Caco-2 (cell line): ENCODE measurements around the gene SELENOT. TPM values are rescaled to one million over a fixed set of nuclear protein-coding genes. Genes with fewer than 3 reads are reported as not detected.
A peak's percentile ranks its signal among the peaks of the same experiment; 100 is the strongest.

Source experiments
- BruUV-seq: library from RNA; stranded (reverse); fragments of 400-500 nt; replicated peaks from 2 replicates; lab custom pipeline; 2021; lab: Mats Ljungman, UMichigan
- CTCF ChIA-PET: fragments of 300-600 bp; sonication (Branson Sonifier 250); formaldehyde crosslinking; loops from one replicate; lab custom pipeline; 2022; ENCODE audit warnings: antibody characterized with exemption; lab: Charles Lee
- POLR2A ChIA-PET: fragments of 300-600 bp; sonication (Branson Sonifier 250); formaldehyde crosslinking; loops from one replicate; lab custom pipeline; 2022; ENCODE audit warnings: antibody characterized with exemption; lab: Charles Lee
- DNase-seq, 2 experiments: peaks; one replicate each; pipeline versions ENCODE4 v3.0.0 to v3.0.0-alpha.2; 2020 to 2022
- H3K27me3 ChIP-seq: replicated peaks from 2 replicates; pipeline ENCODE4 v1.6.0; 2011; ENCODE audit warnings: low read length; ENCODE audit not compliant: control insufficient read depth, insufficient read depth
- H3K36me3 ChIP-seq: 2 replicates; pipeline ENCODE4 v1.5.1; 2011; ENCODE audit warnings: low read length; ENCODE audit not compliant: control insufficient read depth, insufficient read depth
- H3K4me1 ChIP-seq: fragments of 250-450 bp; sonication (Bioruptor Pico); 2 replicates; pipeline ENCODE4 v1.5.1; 2020; ENCODE audit warnings: mild to moderate bottlenecking
- H3K4me3 ChIP-seq: 2 replicates; pipeline ENCODE4 v1.5.1; 2011; ENCODE audit warnings: low read depth, mild to moderate bottlenecking, control low read depth, low read length
- H3K9me3 ChIP-seq: fragments of 250-450 bp; sonication (Bioruptor Pico); 2 replicates; pipeline ENCODE4 v1.5.1; 2020; ENCODE audit warnings: mild to moderate bottlenecking, moderate library complexity
- H3K27ac Mint-ChIP-seq: one replicate; pipeline ENCODE4 v1.8.0; 2022; ENCODE audit warnings: mixed read lengths; ENCODE audit not compliant: unreplicated experiment
- H3K27me3 Mint-ChIP-seq: one replicate; pipeline ENCODE4 v1.8.0; 2022; ENCODE audit warnings: mixed read lengths; ENCODE audit not compliant: insufficient read depth, unreplicated experiment
- H3K36me3 Mint-ChIP-seq: one replicate; pipeline ENCODE4 v1.8.0; 2022; ENCODE audit warnings: mild to moderate bottlenecking, mixed read lengths; ENCODE audit not compliant: insufficient read depth, unreplicated experiment
- H3K4me1 Mint-ChIP-seq: one replicate; pipeline ENCODE4 v1.8.0; 2022; ENCODE audit warnings: low read depth, mixed read lengths; ENCODE audit not compliant: unreplicated experiment
- H3K4me3 Mint-ChIP-seq: one replicate; pipeline ENCODE4 v1.8.0; 2022; ENCODE audit warnings: mild to moderate bottlenecking, moderate library complexity, mixed read lengths; ENCODE audit not compliant: unreplicated experiment
- H3K9me3 Mint-ChIP-seq: one replicate; pipeline ENCODE4 v1.8.0; 2022; ENCODE audit warnings: mixed read lengths; ENCODE audit not compliant: unreplicated experiment
- intact Hi-C: fragments of 100-400 bp; cut with micrococcal nuclease; formaldehyde crosslinking; loops from one replicate; pipeline ENCODE4 v1.10.0; 2022; ENCODE audit not compliant: unreplicated experiment
- total RNA-seq: library from RNA; stranded (reverse); gene quantifications from 2 replicates; pipeline ENCODE4 v1.2.3, GENCODE V29; 2022
- TF ChIP-seq, protein P1 (sequence below), 2 experiments: fragments of 200-600 bp in 1 of 2; IDR thresholded peaks; 1 replicate in 1 of 2; 2 replicates in 1 of 2; pipeline versions ENCODE4 v1.5.1 to v1.8.0; 2011 to 2022; ENCODE audit warnings: antibody characterized with exemption in 1 of 2, control low read depth in 1 of 2, inconsistent platforms in 1 of 2, low read depth in 1 of 2, low read length in 1 of 2, mild to moderate bottlenecking in 1 of 2, moderate library complexity in 1 of 2; ENCODE audit not compliant: insufficient read depth in 1 of 2, severe bottlenecking in 1 of 2, unreplicated experiment in 1 of 2

SELENOT gene
- total RNA-seq, 1 experiment from 2014 or later = 124 TPM

DNA sequence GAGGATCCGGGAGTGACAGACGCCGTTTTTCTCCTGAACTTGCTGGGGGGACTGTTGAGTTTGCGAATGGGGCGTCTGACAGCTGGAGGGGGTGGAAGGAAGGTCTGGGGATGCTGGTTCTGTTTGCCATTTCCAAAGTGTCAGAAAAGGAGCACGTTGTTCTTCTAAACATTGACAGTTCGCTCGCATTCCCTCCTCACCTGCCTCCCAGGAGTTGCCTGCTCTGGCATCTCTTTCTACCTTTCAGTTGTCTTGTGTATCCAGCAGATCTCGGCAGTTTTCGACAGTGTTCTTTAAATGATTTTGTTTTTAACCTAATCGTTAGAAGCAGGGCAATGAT is 829 bp downstream of the SELENOT start:
- peaks cover 37% of the 10 kb centered on the region for H3K4me1 Mint-ChIP-seq
- ChIA-PET POLR2A (no interaction called here), CTCF (no interaction called here)
- no peaks in the 10 kb centered on the region for H3K27me3 Mint-ChIP-seq
- peaks cover 60% of the 10 kb centered on the region for H3K36me3 Mint-ChIP-seq
- peak overlapping the region; percentile 88 for H3K27ac Mint-ChIP-seq
- no peaks in the 10 kb centered on the region for H3K27me3 ChIP-seq
- no peaks in the 10 kb centered on the region for H3K9me3 ChIP-seq
- intact Hi-C loops = loop anchor here (1.0 to 5.0 kb wide), 4 partner anchors 58 to 637 kb away; partner anchors contain the start of genes EIF2A, ERICH6, SERP1 and SIAH2
- peaks cover 31% of the 10 kb centered on the region for H3K4me1 ChIP-seq
- H3K4me3 ChIP-seq = peak overlapping the region; percentile 54
- peak overlapping the region; percentile 98 for H3K4me3 Mint-ChIP-seq
- H3K9me3 Mint-ChIP-seq = no peaks in the 10 kb centered on the region
- no peaks in the 10 kb centered on the region for H3K36me3 ChIP-seq
- DNase-seq = no peak
- no TSS peak for BruUV-seq
- TF ChIP-seq, protein P1, sequence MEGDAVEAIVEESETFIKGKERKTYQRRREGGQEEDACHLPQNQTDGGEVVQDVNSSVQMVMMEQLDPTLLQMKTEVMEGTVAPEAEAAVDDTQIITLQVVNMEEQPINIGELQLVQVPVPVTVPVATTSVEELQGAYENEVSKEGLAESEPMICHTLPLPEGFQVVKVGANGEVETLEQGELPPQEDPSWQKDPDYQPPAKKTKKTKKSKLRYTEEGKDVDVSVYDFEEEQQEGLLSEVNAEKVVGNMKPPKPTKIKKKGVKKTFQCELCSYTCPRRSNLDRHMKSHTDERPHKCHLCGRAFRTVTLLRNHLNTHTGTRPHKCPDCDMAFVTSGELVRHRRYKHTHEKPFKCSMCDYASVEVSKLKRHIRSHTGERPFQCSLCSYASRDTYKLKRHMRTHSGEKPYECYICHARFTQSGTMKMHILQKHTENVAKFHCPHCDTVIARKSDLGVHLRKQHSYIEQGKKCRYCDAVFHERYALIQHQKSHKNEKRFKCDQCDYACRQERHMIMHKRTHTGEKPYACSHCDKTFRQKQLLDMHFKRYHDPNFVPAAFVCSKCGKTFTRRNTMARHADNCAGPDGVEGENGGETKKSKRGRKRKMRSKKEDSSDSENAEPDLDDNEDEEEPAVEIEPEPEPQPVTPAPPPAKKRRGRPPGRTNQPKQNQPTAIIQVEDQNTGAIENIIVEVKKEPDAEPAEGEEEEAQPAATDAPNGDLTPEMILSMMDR (IDR thresholded peaks at IDR 0.05; ENCODE audit: insufficient read depth in 1 of 2, low read depth in 1 of 2, low read length in 1 of 2, severe bottlenecking in 1 of 2, unreplicated experiment in 1 of 2) = no peak

DNA sequence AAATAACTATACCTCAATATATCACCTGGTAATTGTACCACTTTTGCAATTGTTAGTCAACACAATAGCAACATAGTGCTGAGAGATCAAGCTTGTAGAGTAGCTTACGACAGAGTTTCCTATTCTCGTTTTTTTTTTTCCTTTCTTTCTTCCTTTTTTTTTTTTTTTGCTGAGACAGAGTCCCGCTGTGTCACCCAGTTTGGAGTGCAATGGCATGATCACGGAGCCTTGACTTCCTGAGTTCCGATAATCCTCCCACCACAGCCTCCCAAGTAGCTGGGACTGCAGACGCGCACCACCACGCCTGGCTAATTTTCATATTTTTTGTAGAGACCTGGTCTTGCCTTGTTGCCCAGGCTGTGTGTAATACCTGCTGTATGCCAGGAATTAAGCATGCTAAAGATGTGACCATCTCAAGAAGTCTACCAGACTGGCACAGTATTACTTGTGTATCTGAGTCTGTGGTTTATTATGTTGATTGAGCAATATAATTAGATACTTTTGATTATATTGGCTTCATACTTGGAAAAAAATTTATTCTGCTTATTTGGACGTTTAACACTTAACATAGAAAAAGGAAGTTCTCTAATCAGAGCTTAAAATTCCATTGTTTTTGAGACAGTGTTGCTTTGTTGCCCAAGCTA is 3.0 kb downstream of the SELENOT start:
- Mint-ChIP-seq H3K9me3 (no peaks in the 10 kb centered on the region), H3K4me1 (peaks cover 18% of the 10 kb centered on the region), H3K27ac (no peak overlapping the region), H3K27me3 (no peaks in the 10 kb centered on the region), H3K4me3 (no peak overlapping the region), H3K36me3 (peaks cover 45% of the 10 kb centered on the region)
- DNase-seq = no peak
- Histone ChIP-seq H3K4me3 (no peak overlapping the region), H3K27me3 (no peaks in the 10 kb centered on the region), H3K9me3 (no peaks in the 10 kb centered on the region), H3K36me3 (no peaks in the 10 kb centered on the region), H3K4me1 (peaks cover 13% of the 10 kb centered on the region)
- POLR2A ChIA-PET = interaction anchor here (0.7 kb wide), 1 partner anchor 348 kb away, joined by 14 read pairs; no protein-coding TSS in a partner anchor
- TF ChIP-seq, protein P1 (IDR thresholded peaks at IDR 0.05; ENCODE audit: insufficient read depth in 1 of 2, low read depth in 1 of 2, low read length in 1 of 2, severe bottlenecking in 1 of 2, unreplicated experiment in 1 of 2) = no peak
- CTCF ChIA-PET = no interaction called here
- BruUV-seq = no TSS peak
- intact Hi-C loops = no loop called here

DNA sequence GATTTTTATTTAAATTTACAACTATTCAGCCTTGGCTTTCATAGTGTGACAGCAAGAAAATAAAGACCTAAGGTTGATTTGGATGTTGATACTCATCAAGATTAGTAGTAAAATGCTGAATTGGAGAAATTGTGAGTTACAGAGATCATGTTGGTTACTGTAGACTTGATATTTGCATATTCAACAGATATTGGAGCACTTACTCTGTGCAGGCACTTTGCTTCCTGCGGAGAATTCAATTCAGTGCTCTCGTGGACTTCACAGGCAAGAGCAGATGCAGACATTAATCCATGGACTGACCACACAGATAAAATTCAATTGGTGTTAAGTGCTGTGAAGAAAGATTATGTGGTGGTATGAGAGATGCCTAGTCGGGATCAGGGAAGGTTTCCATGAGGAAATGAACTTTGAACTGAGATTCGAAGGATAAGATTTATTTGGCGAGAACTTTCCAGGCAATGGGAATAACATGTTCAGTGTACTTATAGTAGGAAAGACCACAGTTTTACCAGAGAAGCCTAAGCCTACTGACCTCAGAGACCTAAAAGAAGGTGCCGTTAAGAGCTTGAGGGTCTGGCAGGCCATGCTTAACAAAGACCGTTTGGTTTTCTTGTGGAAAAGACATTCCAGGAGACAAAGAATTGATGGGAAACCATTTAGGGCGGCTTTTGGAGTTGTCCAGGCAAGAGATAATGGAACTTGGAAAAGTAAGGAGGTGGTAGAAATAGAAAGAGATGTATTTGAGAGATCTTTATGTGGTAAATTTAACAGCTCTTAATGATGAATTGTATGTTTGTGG is 4.3 kb downstream of the SELENOT start:
- no TSS peak for BruUV-seq
- peaks cover 46% of the 10 kb centered on the region for H3K36me3 Mint-ChIP-seq
- DNase-seq = no peak
- Histone ChIP-seq H3K27me3 (no peaks in the 10 kb centered on the region), H3K4me3 (no peak overlapping the region), H3K9me3 (no peaks in the 10 kb centered on the region), H3K36me3 (no peaks in the 10 kb centered on the region), H3K4me1 (peaks cover 13% of the 10 kb centered on the region; the same call in 1 of the 2 replicates)
- CTCF ChIA-PET = no interaction called here
- intact Hi-C loops = no loop called here
- no peak overlapping the region for H3K27ac Mint-ChIP-seq
- TF ChIP-seq, protein P1 (IDR thresholded peaks at IDR 0.05; ENCODE audit: insufficient read depth in 1 of 2, low read depth in 1 of 2, low read length in 1 of 2, severe bottlenecking in 1 of 2, unreplicated experiment in 1 of 2) = no peak
- H3K9me3 Mint-ChIP-seq = no peaks in the 10 kb centered on the region
- POLR2A ChIA-PET = no interaction called here
- no peak overlapping the region for H3K4me3 Mint-ChIP-seq
- no peaks in the 10 kb centered on the region for H3K27me3 Mint-ChIP-seq
- H3K4me1 Mint-ChIP-seq = peaks cover 7% of the 10 kb centered on the region
